WERI-Rb-1 (cell line): Measurements from ENCODE around the gene CRTAP.
"Not testable (repeated sequence)": the region's sequence is repeated elsewhere in the genome, so short reads cannot be mapped to it uniquely, and the experiment has no call there.

ENCODE experiments used
- DNase-seq: peaks from one replicate; pipeline ENCODE4 v3.0.0-alpha.2; 2020
- H3K27ac ChIP-seq: fragments of 250-450 bp; sonication (Bioruptor Pico); 2 replicates; pipeline ENCODE4 v1.5.1; 2020; ENCODE audit warnings: mild to moderate bottlenecking, moderate library complexity
- H3K27me3 ChIP-seq: fragments of 250-450 bp; sonication (Bioruptor Pico); 2 replicates; pipeline ENCODE4 v1.5.1; 2021; ENCODE audit warnings: mild to moderate bottlenecking, low read depth, moderate library complexity; ENCODE audit not compliant: insufficient read depth, severe bottlenecking
- H3K36me3 ChIP-seq: fragments of 250-450 bp; sonication (Bioruptor Pico); 2 replicates; pipeline ENCODE4 v1.5.1; 2020; ENCODE audit warnings: mild to moderate bottlenecking, moderate library complexity
- H3K4me3 ChIP-seq: 2 replicates; pipeline ENCODE4 v1.5.1; 2011; ENCODE audit warnings: low read depth, mild to moderate bottlenecking, control low read depth, low read length
- H3K9me3 ChIP-seq: fragments of 250-450 bp; sonication (Bioruptor Pico); 2 replicates; pipeline ENCODE4 v1.5.1; 2021; ENCODE audit warnings: mild to moderate bottlenecking, moderate library complexity; ENCODE audit not compliant: severe bottlenecking
- TF ChIP-seq, protein P1 (sequence below): IDR thresholded peaks from 2 replicates; pipeline ENCODE4 v1.5.1; 2011; ENCODE audit warnings: low read depth, mild to moderate bottlenecking, control low read depth, inconsistent platforms, low read length

Gene CRTAP

DNA sequence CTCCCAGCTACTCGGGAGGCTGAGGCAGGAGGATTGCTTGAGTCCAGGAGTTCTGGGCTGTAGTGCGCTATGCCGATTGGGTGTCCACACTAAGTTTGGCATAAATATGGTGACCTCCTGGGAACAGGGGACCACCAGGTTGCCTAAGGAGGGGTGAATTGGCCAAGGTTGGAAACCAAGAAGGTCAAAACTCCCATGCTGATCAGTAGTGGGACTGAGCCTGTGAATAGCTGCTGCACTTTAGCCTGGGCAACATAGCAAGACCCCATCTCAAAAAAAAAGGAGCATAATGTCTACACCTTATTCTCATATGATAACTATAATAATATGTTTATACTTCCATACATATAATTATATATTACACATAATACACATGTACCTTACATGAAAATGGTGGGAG, 10.8 kb upstream of the CRTAP start:
- DNase-seq = no peak
- H3K27ac ChIP-seq = no peak overlapping the region
- no peaks in the 10 kb centered on the region for H3K27me3 ChIP-seq
- TF ChIP-seq, protein P1, sequence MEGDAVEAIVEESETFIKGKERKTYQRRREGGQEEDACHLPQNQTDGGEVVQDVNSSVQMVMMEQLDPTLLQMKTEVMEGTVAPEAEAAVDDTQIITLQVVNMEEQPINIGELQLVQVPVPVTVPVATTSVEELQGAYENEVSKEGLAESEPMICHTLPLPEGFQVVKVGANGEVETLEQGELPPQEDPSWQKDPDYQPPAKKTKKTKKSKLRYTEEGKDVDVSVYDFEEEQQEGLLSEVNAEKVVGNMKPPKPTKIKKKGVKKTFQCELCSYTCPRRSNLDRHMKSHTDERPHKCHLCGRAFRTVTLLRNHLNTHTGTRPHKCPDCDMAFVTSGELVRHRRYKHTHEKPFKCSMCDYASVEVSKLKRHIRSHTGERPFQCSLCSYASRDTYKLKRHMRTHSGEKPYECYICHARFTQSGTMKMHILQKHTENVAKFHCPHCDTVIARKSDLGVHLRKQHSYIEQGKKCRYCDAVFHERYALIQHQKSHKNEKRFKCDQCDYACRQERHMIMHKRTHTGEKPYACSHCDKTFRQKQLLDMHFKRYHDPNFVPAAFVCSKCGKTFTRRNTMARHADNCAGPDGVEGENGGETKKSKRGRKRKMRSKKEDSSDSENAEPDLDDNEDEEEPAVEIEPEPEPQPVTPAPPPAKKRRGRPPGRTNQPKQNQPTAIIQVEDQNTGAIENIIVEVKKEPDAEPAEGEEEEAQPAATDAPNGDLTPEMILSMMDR = no peak
- H3K36me3 ChIP-seq = no peaks in the 10 kb centered on the region
- H3K4me3 ChIP-seq = no peak overlapping the region
- H3K9me3 ChIP-seq = no peaks in the 10 kb centered on the region

GRCh38 chr3:33103480-33103879, 10.3 kb upstream of the CRTAP start:
- no peak for DNase-seq
- no peaks in the 10 kb centered on the region for H3K36me3 ChIP-seq
- TF ChIP-seq, protein P1 = no peak
- H3K27ac ChIP-seq = no peak overlapping the region
- H3K27me3 ChIP-seq = no peaks in the 10 kb centered on the region
- no peak overlapping the region for H3K4me3 ChIP-seq
- no peaks in the 10 kb centered on the region for H3K9me3 ChIP-seq

DNA sequence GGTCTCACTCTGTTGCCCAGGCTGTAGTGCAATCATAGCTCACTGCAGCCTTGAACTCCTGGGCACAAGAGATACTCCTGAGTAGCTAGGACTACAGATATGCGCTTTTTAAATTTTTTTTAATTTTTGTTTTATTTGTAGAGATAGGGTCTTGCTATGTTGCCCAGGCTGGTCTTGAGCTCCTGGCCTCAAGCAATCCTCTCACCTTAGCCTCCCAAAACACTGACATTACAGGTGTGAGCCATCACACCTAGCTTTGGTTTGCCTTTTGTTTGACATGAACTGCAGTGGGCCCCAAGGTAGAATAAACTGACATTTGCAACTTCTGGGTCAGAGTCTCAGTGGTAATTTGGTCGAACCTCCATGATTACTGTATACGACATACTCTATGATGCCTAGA, 9.0 kb upstream of the CRTAP start:
- Histone ChIP-seq H3K27me3 (no peaks in the 10 kb centered on the region), H3K27ac (no peak overlapping the region), H3K4me3 (no peak overlapping the region), H3K36me3 (no peaks in the 10 kb centered on the region), H3K9me3 (no peaks in the 10 kb centered on the region)
- no peak for DNase-seq
- TF ChIP-seq, protein P1 = no peak

- Histone ChIP-seq H3K36me3 (no peaks in the 10 kb centered on the region), H3K27ac (no peak overlapping the region), H3K9me3 (no peaks in the 10 kb centered on the region), H3K4me3 (no peak overlapping the region), H3K27me3 (no peaks in the 10 kb centered on the region)
- TF ChIP-seq, protein P1 = no peak
- DNase-seq = no peak
Observed at GRCh38 chr3:33105341-33105948, 8.4 kb upstream of the CRTAP start.

DNA sequence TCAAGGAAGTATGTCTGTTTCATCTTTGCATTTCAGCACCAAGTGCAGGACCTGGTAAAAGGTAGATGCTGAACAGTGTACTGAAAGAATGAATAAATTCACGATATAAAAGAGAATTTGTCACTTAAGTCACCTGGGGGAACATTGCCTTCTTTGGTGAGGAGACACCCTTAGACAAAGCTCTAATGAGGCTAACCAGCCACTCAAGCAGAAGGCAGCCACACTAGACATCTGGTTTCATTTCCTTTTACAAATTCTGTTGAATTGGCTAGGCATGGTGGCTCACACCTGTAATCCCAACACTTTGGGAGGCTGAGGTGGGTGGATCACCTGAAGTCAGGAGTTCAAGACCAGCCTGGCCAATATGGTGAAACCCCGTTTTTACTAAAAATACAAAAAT, 7.0 kb upstream of the CRTAP start:
- not testable (repeated sequence) for H3K27ac ChIP-seq, H3K27me3 ChIP-seq, H3K9me3 ChIP-seq, H3K36me3 ChIP-seq, H3K4me3 ChIP-seq, DNase-seq

DNA sequence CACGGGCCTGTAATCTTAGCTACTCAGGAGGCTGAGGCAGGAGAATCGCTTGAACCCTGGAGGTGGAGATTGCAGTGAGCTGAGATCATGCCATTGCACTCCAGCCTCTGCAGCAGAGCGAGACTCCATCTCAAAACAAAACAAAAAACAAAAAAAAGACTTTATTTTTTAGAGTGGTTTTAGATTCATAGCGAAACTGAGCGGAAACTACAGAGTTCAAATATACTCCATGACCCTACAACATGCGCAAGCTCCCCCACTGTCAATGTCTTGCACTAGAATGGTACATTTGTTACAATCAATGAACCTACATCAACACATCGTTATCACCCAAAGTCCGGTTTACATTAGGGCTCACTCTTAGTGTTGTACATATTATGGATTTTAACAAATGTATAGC, 2.2 kb upstream of the CRTAP start:
- Histone ChIP-seq H3K4me3 (no peak overlapping the region), H3K27ac (no peak overlapping the region), H3K36me3 (peaks cover 3% of the 10 kb centered on the region), H3K9me3 (no peaks in the 10 kb centered on the region), H3K27me3 (no peaks in the 10 kb centered on the region)
- TF ChIP-seq, protein P1 = no peak
- DNase-seq = no peak
